NCI-H2029 (cell line): ENCODE measurements around the gene CRTC3.

Experiments
- DNase-seq: peaks from one replicate; lab custom pipeline; 2025; lab: John Stamatoyannopoulos, UW

The CRTC3 gene

DNA sequence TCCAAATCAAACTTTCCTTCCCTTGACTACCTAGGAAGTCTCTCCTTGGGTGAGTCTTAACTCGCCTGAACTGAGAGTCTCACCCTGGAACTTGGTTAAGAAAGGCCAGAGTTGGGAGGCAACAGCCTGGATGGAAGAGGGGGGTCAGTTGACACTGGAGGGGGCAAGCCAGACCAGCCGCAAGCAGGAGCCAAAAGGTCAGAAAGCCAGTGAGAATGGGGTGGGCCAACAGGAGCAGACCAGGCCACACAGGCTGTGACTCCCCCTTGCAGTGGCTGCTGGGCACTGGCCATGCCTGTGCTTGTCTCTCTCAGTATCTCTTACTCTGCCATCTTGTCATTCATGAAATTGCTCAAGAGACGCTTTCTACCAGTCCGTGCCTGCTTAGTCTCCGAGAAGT is 32.9 kb downstream of the CRTC3 start:
- no peak for DNase-seq

DNA sequence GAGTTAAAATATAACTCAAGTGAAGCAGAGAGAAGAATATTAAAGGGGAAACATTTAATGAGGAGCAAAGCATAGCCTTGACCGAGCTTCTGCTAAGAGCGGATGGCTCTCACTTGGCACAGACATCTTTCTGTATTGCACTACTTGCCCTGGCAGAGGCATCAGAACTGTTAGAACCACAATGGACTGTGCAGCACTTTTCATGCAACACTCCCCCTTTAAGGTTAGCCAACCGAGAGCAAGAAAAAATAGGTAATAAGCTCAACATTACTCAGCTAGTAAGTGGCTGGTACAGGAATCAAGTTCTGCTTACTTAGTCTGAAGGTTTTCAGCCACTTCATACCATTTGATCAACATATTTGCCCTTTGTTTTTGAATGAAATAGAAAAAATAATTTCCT is 33.7 kb downstream of the CRTC3 start:
- no peak for DNase-seq

DNA sequence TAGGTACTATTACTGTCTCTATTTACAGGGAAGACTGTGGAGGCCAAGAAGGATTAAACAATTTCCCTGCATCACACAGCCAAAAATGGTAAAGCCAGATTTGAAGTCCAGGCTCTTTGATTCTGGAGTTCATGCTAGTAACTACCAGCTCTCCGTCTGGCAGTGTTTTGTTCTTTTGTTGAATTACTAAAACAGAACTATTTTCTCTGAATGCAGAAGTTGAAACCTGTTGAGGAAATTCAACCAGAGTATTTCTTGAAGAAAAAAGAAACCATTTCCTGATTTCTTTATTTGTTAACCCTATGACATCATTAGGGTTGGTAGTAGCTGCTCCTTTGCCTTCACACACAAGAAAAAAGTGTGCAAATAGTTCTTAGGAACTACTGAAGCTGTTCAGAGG is 34.3 kb downstream of the CRTC3 start:
- no peak for DNase-seq

DNA sequence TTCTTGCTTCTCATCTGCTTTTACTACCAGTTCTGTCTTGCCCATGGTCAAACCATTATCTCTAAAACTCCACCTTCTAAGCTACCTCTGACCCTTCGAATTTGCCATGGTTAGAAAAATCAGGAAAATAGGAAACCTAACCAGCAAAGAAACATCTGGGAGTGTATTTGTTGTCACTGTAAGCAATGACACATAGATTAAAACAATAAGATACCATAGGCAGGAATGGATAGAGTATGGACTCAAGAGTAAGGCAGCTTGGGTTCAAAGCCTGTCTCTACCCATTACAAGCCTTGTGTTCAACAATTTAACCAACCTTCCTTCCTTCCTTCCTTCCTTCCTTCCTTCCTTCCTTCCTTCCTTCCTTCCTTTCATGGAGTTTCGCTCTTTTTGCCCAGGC is 34.9 kb downstream of the CRTC3 start:
- DNase-seq: no peak

DNA sequence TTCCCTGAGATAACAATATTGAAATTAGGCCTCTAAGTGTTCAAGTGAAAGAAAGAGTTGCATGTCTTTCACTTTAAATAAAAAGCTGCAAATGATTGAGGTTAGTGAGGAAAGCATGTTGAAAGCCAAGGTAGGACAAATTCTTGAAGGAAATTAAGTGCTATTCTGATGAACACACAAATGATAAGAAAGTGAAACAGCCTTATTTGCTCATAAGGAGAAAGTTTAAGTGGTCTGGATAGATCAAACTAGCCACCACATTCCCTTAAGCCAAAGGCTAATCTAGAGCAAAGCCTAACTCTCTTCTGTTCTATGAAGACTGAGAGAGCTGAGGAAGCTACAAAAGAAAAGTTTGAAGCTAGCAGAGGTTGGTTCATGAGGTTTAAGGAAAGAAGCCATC is 36.1 kb downstream of the CRTC3 start:
- DNase-seq: no peak

DNA sequence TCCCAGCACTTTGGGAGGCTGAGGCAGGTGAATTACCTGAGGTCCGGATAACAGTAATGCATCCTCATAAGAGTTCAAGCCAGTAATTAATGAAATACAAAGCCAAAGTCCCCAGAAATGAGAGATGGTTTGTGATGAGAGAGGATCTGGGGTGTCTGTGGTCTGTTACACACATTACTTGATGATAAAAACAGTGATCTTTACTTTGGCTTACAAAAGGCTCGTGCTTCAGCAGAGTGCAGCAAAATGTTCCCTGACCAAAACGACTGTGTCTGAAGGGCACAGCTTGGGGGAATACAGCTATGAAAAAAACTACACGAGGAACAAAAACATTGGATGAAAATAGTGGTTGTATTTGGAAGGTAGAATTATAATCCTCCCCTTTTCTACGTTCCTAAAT is 40.9 kb downstream of the CRTC3 start:
- DNase-seq: no peak

DNA sequence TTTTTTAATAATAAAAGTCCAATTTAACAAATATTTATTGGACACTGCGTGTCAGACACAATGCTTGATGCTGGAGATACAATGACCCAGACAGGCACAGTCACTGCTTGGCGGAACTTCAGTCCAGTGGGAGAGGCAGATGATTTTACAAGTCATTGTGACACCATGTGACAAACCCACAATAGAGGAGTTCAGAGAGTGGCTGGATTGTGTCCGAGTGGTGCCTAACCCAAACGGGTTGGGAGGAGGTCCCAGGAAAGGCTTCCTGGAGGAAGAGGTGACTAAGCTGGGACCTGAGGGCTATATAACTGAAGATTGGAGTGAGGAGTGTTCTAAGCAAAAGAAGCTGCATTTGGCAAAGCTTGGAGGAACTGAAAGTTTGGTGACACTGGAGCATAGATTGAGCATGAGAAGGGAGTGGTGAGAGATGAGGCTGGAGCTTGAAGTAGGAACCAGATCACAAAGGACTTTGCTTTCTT is 41.4 kb downstream of the CRTC3 start:
- DNase-seq: no peak

DNA sequence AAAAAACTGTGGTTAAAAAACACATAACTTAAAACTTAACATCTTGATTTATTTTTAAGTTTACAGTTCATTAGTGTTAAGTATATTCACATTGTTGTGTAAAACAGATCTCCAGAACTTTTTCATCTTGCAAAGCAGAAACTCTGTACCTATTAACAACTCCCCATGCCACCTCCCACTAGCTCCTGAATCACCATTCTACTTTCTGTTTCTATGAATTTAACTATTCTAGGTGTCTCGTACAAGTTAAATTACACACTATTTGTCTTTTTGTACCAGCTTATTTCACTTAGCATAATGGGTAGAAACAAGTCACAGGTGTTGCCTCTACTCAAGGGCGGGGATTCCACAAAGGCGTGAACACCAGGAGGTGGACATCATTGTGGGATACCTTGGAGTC is 43.2 kb downstream of the CRTC3 start:
- DNase-seq: no peak

DNA sequence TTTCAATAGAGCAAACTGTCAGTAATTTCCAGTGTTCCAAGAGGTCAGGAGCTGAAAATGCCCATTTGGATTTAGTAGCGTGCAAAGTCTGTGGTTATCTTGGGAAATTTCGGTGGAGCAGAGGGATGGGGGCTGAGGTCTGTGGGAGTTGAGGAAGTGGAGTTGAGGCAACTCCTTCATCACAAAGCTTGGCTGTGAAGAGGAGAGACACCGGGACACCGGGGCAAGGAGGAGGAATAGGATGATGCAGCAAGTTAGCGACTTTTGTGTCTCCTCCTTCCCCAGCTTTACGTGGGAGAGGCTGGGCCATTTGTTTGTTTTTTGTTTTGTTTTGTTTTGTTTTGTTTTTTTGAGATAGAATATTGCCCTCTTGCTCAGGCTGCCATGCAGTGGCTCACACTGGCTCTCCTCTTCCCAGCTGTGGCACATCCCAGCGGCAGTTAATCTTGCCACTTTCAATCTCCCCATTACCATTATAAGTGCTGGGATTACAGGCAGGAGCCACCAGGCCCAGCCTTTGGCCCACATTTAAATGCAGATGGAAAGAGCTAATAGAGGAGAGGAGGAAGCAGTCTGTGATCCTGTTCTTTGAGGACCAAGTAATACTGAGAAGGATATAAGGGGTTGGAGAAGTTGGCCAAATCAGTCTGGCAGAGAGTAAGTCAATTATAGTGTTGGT is 47.1 kb downstream of the CRTC3 start:
- DNase-seq: no peak

DNA sequence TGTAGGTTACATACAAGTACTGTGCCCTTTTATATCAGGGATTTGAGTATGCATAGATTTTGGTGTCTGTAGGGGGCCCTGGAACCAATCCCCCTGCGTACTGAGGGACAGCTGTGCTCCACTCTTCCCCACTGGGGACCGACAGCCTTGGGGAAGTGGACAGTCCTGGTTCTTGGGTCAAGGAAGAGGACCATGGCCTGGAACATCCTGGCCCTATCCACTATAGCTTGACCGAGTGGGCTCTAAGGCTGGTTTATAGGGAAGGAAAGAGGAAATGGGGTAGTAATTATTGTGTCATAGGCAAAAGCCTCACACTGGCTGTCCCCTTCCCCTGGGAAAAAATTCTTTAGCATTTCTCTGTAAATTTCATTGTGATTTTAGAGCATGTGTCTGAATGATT is 49.5 kb downstream of the CRTC3 start:
- no peak for DNase-seq

DNA sequence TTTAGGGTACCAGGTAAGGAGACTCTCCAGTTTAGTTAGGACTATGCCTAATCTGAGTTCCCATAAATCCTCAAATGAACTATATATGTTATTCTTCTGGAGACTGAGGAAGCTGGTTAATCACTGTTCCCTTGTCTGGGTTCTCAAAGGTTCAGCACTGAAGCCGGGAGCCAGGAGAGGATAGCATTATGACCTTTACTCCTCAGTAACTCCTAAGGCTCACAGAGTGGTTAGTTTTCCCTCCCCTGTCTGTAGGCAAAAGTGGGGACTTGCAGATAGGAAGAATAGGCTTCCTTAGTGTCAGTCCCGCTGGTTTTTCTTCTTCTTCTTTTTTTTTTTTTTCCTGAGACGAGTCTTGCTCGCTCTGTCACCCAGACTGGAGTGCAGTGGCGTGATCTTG is 50.4 kb downstream of the CRTC3 start:
- DNase-seq: no peak

DNA sequence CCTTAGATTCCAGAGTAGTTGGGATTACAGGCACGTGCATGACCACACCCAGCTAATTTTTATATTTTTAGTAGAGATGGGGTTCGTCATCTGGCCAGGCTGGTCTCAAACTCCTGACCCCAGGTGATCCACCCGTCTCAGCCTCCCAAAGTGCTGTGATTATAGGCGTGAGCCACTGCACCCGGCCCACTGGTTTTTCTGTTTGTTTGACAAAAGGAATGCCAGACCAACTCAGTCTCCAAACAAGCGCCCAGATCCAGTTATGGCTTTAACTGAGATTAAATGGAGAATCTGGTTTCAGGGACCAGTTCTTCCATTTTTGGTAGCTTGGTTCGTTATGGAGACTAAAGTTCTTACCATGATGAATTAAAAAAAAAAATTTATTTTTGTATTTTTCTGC is 50.8 kb downstream of the CRTC3 start:
- no peak for DNase-seq

DNA sequence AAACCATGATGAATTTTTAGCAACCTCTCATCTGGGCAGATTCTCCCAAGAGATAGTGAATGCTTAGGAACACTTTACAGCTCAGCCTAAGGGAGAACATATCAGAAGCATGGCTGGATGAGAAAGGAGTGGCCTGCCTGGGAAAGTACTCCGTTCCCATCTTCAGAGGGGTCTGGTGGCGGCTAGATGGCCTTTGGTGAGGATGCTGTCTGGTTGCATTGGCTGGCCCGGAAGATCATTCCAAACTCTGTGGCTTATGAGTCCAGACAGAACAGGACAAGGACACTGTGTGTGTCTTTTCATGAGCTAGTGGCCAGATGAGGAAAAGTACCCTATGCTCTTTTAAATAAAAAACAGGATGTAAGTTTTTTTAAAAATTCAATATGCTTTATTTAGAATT is 51.2 kb downstream of the CRTC3 start:
- DNase-seq: no peak

DNA sequence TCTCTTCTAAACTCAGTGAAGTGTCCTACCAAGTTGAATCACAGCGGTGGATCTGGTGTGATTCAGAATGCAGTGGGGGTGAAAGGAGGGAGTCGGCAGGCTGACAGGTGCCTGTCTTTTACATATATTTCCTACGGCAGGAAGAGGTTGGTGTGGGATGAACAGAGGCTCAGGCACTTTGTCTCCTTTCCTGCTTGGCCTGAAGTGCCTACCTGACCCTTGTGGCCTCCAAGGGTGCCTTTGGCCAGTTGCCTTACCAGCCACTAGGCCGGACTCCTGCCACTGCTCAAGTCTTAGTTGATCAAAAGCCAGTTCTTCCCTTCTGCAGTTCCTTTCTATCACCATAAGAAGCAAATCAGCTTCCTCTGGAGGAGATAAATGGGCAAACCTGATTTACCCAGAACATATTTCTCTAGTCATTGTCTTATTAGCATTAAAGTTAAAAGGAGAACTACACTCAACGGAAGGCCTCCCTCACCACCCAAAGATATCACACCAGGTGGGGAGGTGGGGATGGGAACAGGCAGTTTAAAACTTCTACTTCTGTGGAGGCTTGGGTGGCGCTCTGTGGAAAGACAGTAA is 52.1 kb downstream of the CRTC3 start:
- no peak for DNase-seq

DNA sequence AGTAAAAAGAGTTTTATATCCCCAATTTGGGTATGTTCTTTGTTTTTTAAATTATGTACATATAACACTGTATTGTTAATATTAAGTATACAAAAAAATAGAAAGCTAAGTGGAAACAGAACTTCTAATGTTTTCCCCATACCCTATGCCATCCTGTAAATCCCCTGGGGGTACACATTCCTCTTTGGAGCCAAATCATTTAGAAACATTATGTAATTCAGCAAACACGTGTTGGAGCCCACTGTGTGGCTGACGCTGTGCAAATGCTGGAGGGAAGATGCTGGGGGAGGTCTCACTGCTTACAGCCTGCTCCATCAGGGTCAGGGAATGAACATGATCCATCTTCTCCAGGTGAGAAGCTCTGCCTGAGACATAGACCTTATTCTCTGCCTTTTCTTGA is 52.8 kb downstream of the CRTC3 start:
- no peak for DNase-seq

DNA sequence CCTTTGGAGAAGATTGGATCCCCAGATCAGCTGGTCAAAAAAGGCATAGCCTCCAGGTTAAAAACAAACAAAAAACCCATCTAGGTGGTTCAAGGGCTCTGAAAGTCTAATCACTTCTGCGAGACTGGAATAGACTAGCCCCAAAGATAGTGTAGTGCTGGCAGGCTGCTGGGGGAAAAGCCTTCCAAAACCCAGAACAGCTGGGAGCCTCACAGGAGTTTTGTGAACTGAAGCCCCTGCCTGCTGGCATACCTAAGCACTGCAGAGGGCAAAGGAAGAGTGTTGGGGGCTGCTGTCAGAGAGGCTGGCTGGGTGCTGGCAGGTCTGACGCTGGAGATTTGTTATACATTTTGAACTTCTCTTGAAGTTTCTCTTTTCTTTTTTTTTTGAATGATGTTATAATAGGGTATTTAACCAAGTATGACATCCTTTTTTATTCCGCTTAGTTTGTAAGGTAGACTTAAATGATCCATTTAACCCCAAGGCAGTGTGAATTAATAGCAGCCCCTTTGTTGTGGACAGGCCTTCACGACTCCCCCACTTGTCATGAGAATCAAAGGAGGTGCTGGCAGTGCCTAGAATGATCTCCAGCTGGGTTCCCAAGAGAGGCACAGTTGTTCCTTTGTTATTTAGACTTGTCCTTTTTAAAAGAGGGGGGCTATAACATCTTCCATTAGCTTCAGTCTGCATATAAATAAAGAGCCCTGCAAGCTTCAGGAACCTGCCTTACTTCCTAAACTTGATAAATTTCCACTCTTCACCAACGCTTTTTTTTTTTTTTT is 53.9 kb downstream of the CRTC3 start:
- DNase-seq: no peak

DNA sequence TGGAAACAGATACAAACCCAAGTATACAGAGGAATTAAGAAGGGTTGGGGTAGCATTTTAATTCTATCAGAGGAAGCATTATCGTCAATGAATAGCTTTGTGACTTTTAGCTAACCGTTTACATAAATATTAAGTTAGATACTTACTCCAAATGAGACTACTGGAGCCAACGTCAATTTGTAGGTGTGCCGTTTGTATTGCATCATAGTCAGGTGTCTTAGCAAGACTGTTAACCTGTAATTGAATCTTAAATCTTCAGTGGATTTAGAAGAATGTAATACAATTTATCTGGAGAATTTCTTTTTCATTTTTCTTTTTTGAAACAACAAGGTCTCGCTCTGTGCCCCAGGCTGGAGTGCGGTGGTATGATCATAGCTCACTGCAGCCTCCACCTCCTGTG is 55.1 kb downstream of the CRTC3 start:
- no peak for DNase-seq

DNA sequence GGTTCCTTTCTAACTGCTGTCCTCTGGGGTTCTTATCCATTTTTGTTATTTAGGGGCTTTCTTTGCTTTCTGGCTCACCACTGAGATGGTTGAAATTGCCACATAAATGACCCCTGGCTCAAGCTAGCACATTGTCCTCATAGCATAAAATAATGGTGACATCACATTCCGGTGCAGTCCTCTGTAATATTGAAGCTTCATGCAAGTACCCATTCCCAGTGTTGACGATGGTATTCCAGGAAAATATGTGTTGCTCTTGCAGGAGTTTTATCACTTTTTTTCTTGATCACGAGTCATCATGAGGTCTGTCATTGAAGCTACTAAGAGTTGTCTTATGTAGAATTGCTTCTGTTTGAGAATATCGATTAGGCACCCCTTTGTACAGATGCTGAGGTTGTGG is 56.1 kb downstream of the CRTC3 start:
- no peak for DNase-seq

DNA sequence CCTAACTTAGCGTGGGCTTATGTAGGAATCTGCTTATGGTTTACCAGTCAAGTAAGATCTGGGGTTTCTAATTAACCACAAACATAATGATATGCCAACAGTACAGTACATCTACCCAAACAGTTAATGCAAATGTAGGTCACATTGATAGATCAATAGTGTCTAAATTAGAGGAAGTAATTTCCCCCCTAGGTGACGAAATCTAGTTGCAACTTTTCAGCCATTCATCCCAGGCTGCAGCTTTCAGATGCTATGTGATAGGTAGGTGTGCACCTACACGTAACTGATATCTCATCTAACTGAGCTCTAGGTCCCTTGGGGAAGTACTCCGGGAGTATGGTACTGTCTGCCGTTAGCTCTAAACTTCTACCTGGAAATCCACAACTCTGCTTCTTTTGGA is 57.2 kb downstream of the CRTC3 start:
- DNase-seq: no peak

DNA sequence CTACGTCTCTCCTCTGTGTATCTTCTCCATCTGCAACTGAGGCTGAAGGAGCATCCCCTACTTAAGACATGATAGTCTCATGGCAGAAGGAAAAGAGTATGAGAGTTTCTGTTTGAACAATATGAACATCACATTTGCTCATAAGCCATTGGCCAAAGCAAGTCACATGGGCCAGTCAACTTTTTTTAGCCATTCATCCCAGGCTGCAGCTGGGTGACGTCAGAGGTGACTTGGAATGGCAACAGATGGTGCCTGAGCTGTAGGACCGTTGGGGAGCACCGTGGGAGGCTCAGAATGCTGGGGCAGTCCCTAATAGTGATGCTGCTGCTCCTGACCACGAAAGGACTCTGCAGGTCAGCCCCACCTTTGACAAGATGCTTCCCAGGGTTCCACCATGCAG is 58.7 kb downstream of the CRTC3 start:
- DNase-seq: no peak

DNA sequence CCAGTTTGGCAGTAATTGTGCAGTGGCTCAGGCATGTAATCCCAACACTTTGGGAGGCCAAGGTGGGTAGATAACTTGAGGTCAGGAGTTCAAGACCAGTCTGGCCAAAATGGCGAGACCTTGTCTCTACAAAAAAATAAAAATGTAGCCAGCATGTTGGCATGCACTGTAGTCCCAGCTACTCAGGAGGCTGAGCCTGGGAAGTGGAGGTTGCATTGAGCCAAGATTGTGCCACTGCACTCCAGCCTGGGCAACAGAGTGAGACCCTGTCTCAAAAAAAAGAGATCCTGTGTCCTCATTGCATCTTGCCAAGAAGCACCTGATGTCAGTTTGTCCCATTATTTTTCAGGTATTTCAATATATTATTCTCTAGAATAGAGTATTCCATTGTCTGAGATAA is 61.8 kb downstream of the CRTC3 start:
- no peak for DNase-seq

DNA sequence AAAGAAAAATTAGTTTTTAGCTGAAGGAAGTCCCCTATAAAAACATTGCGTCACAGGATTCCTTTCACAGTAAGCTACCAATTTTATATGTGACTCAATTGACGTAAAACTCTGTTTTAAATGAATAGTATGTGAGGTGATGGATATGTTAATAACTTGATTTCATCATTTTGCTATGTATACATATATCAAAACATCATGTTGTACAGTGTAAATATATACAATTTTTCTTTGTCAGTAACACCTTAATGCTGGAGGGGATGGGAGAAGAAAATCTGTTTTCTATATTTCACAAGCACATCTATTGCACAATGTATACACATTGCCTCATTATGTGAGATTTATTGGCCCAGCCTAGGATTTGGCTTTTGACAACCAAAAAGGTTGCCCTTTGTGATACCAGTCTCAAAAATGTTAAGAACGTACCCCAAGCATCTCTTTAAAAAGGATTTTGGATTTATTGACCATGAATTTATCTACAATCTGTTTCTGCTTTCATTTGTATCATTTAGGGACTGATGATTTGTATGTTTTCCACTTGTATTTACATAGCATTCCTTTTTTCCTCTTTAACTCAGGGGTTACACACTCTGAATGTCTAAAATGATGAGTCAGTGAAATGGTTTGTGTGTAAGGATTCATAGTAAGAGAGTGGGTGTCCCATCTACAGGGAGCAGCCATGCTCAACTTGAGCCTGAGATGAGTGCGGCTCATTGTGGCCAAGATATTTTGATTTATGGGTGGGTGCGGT is 62.6 kb downstream of the CRTC3 start:
- DNase-seq: no peak
